B cell (primary cell): ENCODE measurements around the gene TRIM46. TPM values are rescaled to one million over a fixed set of nuclear protein-coding genes. Genes with fewer than 3 reads are reported as not detected.

Experiments
- ATAC-seq: fragments of 200-7000 bp; cut with Tn5 transposase; one replicate; pipeline ENCODE4 v1.10.0; 2021; ENCODE audit warnings: low read depth, mild to moderate bottlenecking, moderate number of reproducible peaks, moderate library complexity
- CTCF ChIA-PET: fragments of 350-600 bp; sonication (Branson Sonifier 250); formaldehyde crosslinking; loops from one replicate; lab custom pipeline; 2021; ENCODE audit warnings: antibody characterized with exemption, inconsistent platforms; lab: Charles Lee
- POLR2A ChIA-PET: fragments of 350-600 bp; sonication (Branson Sonifier 250); formaldehyde crosslinking; loops from one replicate; lab custom pipeline; 2021; ENCODE audit warnings: antibody characterized with exemption; lab: Charles Lee
- DNase-seq: peaks from one replicate; pipeline ENCODE4 v3.0.0; 2013
- H2AFZ ChIP-seq: 2 replicates; pipeline ENCODE4 v1.6.1; 2012; ENCODE audit warnings: mild to moderate bottlenecking, low read depth, low read length; ENCODE audit not compliant: insufficient read depth, poor library complexity, severe bottlenecking
- H3K27ac ChIP-seq, 2 donors: 1 replicate in 1 of 2; 2 replicates in 1 of 2; pipeline ENCODE4 v1.5.1; 2012 to 2013; ENCODE audit warnings: low read length in 2 of 2, mild to moderate bottlenecking in 2 of 2, moderate library complexity in 1 of 2
- H3K27me3 ChIP-seq, 4 experiments: fragments of 200-600 bp in 1 of 4; sonication (generic) in 1 of 4; replicated peaks in 1 of 4; 1 replicate in 2 of 4; 2 replicates in 2 of 4; pipeline versions ENCODE4 v1.6.1 to v1.7.0; 2013 to 2016; ENCODE audit warnings: low read length in 3 of 4, mild to moderate bottlenecking in 2 of 4, mixed read lengths in 1 of 4, moderate library complexity in 1 of 4; ENCODE audit not compliant: insufficient read depth in 4 of 4, control insufficient read depth in 3 of 4; ENCODE audit errors: control extremely low read depth in 1 of 4
- H3K36me3 ChIP-seq, 2 experiments: replicated peaks in 1 of 2; 1 replicate in 1 of 2; 2 replicates in 1 of 2; pipeline versions ENCODE4 v1.6.1 to v1.7.1; 2013; ENCODE audit warnings: low read length in 1 of 2; ENCODE audit not compliant: insufficient read depth in 2 of 2, control insufficient read depth in 1 of 2; ENCODE audit errors: control extremely low read depth in 1 of 2, extremely low read depth in 1 of 2
- H3K4me1 ChIP-seq, 2 donors: fragments of 200-600 bp in 1 of 2; sonication (generic) in 1 of 2; 1 replicate in 1 of 2; 2 replicates in 1 of 2; pipeline versions ENCODE4 v1.5.1 to v1.6.1; 2013 to 2017; ENCODE audit warnings: low read length in 2 of 2; ENCODE audit not compliant: control insufficient read depth in 2 of 2, insufficient read depth in 2 of 2
- H3K4me2 ChIP-seq: replicated peaks from 2 replicates; pipeline ENCODE3; 2012; ENCODE audit warnings: mild to moderate bottlenecking, low read depth, low read length; ENCODE audit not compliant: poor library complexity, severe bottlenecking
- H3K4me3 ChIP-seq, 5 experiments: fragments of 200-600 bp in 1 of 5; sonication (generic) in 1 of 5; 1 replicate in 3 of 5; 2 replicates in 2 of 5; pipeline versions ENCODE4 v1.5.1 to v1.7.0; 2011 to 2016; ENCODE audit warnings: low read length in 4 of 5, mild to moderate bottlenecking in 4 of 5, low read depth in 2 of 5, control low read depth in 1 of 5, moderate library complexity in 1 of 5; ENCODE audit not compliant: insufficient read depth in 1 of 5; ENCODE audit errors: control extremely low read depth in 1 of 5, extremely low read depth in 1 of 5
- H3K79me2 ChIP-seq: fragments of 200-600 bp; sonication (generic); one replicate; pipeline ENCODE4 v1.6.0; 2016; ENCODE audit warnings: low read length; ENCODE audit not compliant: control insufficient read depth, insufficient read depth
- H3K9ac ChIP-seq: fragments of 200-600 bp; sonication (generic); 2 replicates; pipeline ENCODE4 v1.6.1; 2017; ENCODE audit warnings: mild to moderate bottlenecking, low read length, moderate library complexity
- H3K9me3 ChIP-seq, 3 donors: one replicate each; pipeline versions ENCODE4 v1.6.1 to v1.7.1; 2013; ENCODE audit warnings: low read length in 2 of 3; ENCODE audit not compliant: control insufficient read depth in 2 of 3, insufficient read depth in 1 of 3; ENCODE audit errors: control extremely low read depth in 1 of 3
- H4K20me1 ChIP-seq: 2 replicates; pipeline ENCODE4 v1.6.0; 2012; ENCODE audit warnings: mild to moderate bottlenecking, low read length; ENCODE audit not compliant: insufficient read depth, control insufficient read depth, poor library complexity, severe bottlenecking
- H3K27ac Mint-ChIP-seq: one replicate; pipeline ENCODE4 v1.8.0; 2021; ENCODE audit warnings: mixed read lengths
- H3K27me3 Mint-ChIP-seq: one replicate; pipeline ENCODE4 v1.8.0; 2021; ENCODE audit warnings: mixed read lengths
- H3K4me1 Mint-ChIP-seq: one replicate; pipeline ENCODE4 v1.8.0; 2021; ENCODE audit warnings: mixed read lengths
- H3K4me3 Mint-ChIP-seq: one replicate; pipeline ENCODE4 v1.8.0; 2021; ENCODE audit warnings: mixed read lengths
- H3K9me3 Mint-ChIP-seq: one replicate; pipeline ENCODE4 v1.8.0; 2022; ENCODE audit warnings: mixed read lengths; ENCODE audit not compliant: insufficient read depth
- CTCF ChIP-seq: fragments of 200-600 bp; IDR thresholded peaks from one replicate; pipeline ENCODE4 v1.8.0; 2022; ENCODE audit warnings: antibody characterized with exemption, mild to moderate bottlenecking
- EZH2 ChIP-seq: IDR thresholded peaks from 2 replicates; pipeline ENCODE4 v1.6.1; 2012; ENCODE audit warnings: borderline replicate concordance, low read depth, mild to moderate bottlenecking, moderate library complexity, low read length; ENCODE audit not compliant: insufficient read depth, poor library complexity, severe bottlenecking
- WGBS: methylation state at CpG from one replicate; pipeline ENCODE4 v1.1.5; 2013; ENCODE audit warnings: missing lambda C conversion rate; ENCODE audit not compliant: insufficient coverage; 5-methylcytosine and 5-hydroxymethylcytosine counted together
- intact Hi-C: fragments of 100-400 bp; cut with micrococcal nuclease; formaldehyde crosslinking; loops from one replicate; pipeline ENCODE4 v1.10.0; 2022
- polyA plus RNA-seq: library from polyadenylated mRNA; depleted of rRNA; stranded (reverse); fragments of >200 nt; gene quantifications from 2 replicates; pipeline ENCODE4 v1.2.3, GENCODE V29; 2012
- total RNA-seq, 2 donors: library from RNA; stranded (reverse); fragments of 120-200 nt in 1 of 2; gene quantifications; 1 replicate in 1 of 2; 2 replicates in 1 of 2; pipeline versions ENCODE4 v1.2.3 to v1.2.4, GENCODE V29; 2013 to 2022

The TRIM46 gene
- total and polyA plus RNA-seq, 2 donors (not counting 1 experiment from before 2014, with no cell fraction given): 2.6 to 3.4 TPM

GRCh38 chr1:155134880-155135414 lies 38.7 kb upstream of the TRIM46 start:
- peak overlapping the region; percentile 100 for H3K4me3 Mint-ChIP-seq
- Histone ChIP-seq H3K4me3 (peak overlapping the region; percentile 86 to 99 (median 92)), H3K36me3 (peaks cover 0 to 5% of the 10 kb centered on the region in 2 experiments), H3K27ac (peak overlapping the region; percentile 99 to 100), H3K79me2 (peaks cover 29% of the 10 kb centered on the region), H4K20me1 (peaks cover 9% of the 10 kb centered on the region), H3K27me3 (peaks cover 0 to 3% (median 2%) of the 10 kb centered on the region in 4 experiments), H3K4me1 (peaks cover 22 to 24% of the 10 kb centered on the region in 2 donors), H3K4me2 (peak overlapping the region; percentile 84), H3K9ac (peak overlapping the region; percentile 100), H3K9me3 (no peaks in the 10 kb centered on the region), H2AFZ (peak overlapping the region; percentile 93)
- peaks cover 6% of the 10 kb centered on the region for H3K27me3 Mint-ChIP-seq
- H3K27ac Mint-ChIP-seq: peak overlapping the region; percentile 98
- ChIA-PET CTCF (interaction anchor here (0.9 to 5.3 kb wide), 10 partner anchors 9 to 91 kb away, joined by 3 to 51 read pairs (median 9); partner anchors contain the start of gene KRTCAP2), POLR2A (interaction anchor here (0.5 to 2.1 kb wide), 6 partner anchors 32 to 133 kb away, joined by 4 to 9 read pairs (median 6); partner anchors contain the start of gene ZBTB7B)
- no peak for TF ChIP-seq EZH2
- TF ChIP-seq CTCF: no peak
- peaks cover 41% of the 10 kb centered on the region for H3K4me1 Mint-ChIP-seq
- no peaks in the 10 kb centered on the region for H3K9me3 Mint-ChIP-seq
- intact Hi-C loops: loop anchor here (1.0 kb wide), 2 partner anchors 15 to 50 kb away; no protein-coding TSS in a partner anchor
- ATAC-seq (no peak), DNase-seq (no peak)
- 61% methylated on average over 13 of the region's 18 CpGs for WGBS
